Ovary (tissue), 9 donors: ENCODE data around the gene HSDL1. TPM values are rescaled to one million over a fixed set of nuclear protein-coding genes. Genes with fewer than 3 reads are reported as not detected.

ENCODE experiments used
- DNase-seq, 5 donors: peaks; one replicate each; pipeline ENCODE4 v3.0.0-alpha.2; 2019 to 2020
- H3K27ac ChIP-seq, 2 donors: fragments of 200-600 bp; one replicate each; pipeline versions ENCODE4 v1.5.1 to v1.8.0; 2019 to 2022
- H3K27me3 ChIP-seq: fragments of 200-600 bp; one replicate; pipeline ENCODE4 v1.8.0; 2022
- H3K36me3 ChIP-seq: fragments of 200-600 bp; sonication (generic); one replicate; pipeline ENCODE4 v1.5.1; 2019
- H3K4me1 ChIP-seq: one replicate; pipeline ENCODE4 v1.8.1; 2013; ENCODE audit warnings: mild to moderate bottlenecking, moderate library complexity; ENCODE audit not compliant: insufficient read depth
- H3K4me3 ChIP-seq: fragments of 200-600 bp; sonication (generic); one replicate; pipeline ENCODE4 v1.5.1; 2017
- H3K9me3 ChIP-seq, 2 donors: fragments of 200-600 bp in 1 of 2; sonication (generic) in 1 of 2; one replicate each; pipeline versions ENCODE4 v1.5.1 to v1.8.1; 2013 to 2019; ENCODE audit warnings: mild to moderate bottlenecking in 1 of 2, moderate library complexity in 1 of 2
- EP300 ChIP-seq: sonication (generic); formaldehyde crosslinking; IDR thresholded peaks from one replicate; pipeline ENCODE4 v1.6.1; 2017; ENCODE audit warnings: antibody characterized with exemption
- POLR2A ChIP-seq: fragments of 450-650 bp; IDR thresholded peaks from one replicate; pipeline ENCODE4 v1.6.1; 2017; ENCODE audit warnings: antibody characterized with exemption, mild to moderate bottlenecking, moderate library complexity
- WGBS, 3 donors: extraction: QIAGEN DNeasy Blood & Tissue Kit in 1 of 3; methylation state at CpG; one replicate each; pipeline versions ENCODE4 v1.1.5 to v1.1.7; 2013 to 2017; 5-methylcytosine and 5-hydroxymethylcytosine counted together
- intact Hi-C, 4 donors: fragments of 100-400 bp; cut with DNase I; formaldehyde crosslinking; loops; one replicate each; pipeline versions ENCODE4 v1.11.0 to v1.15.1; 2022 to 2023
- polyA plus RNA-seq, 2 donors: library from polyadenylated mRNA; stranded (reverse); fragments of 200-250 nt in 1 of 2; fragments of 350-450 nt in 1 of 2; fragmentation: Illumina TruSeq in 1 of 2; extraction: RNeasy Lipid Tissue Mini Kit (QIAGEN cat#74804) in 1 of 2; gene quantifications; one replicate each; pipeline ENCODE4 v1.2.3, GENCODE V29; 2013 to 2014
- total RNA-seq, 7 donors: library from RNA; depleted of rRNA in 2 of 7; stranded (reverse); fragments of >200 nt in 2 of 7; fragmentation: NEBNext Ultra II Directional in 3 of 7; extraction: Animal tissue kit (Norgen Biotek cat#: 25700) in 3 of 7; gene quantifications; one replicate each; pipeline versions ENCODE4 v1.1.0 to v1.2.4, GENCODE V29; 2016 to 2023
- TF ChIP-seq, protein P1 (sequence below), 3 donors: fragments of 450-650 bp in 2 of 3; fragments of 200-600 bp in 1 of 3; IDR thresholded peaks; one replicate each; pipeline versions ENCODE4 v1.5.1 to v1.8.0; 2016 to 2022; ENCODE audit warnings: antibody characterized with exemption in 3 of 3, mild to moderate bottlenecking in 1 of 3
- donor health status: DM: no; HTN: no; CAD: no; lungs with moderate emphysema.
- donor health status: DM: no; HTN: no; CAD: no.
- donor health status: Bipolar disorder and iron deficiency.
- donor health status: DM: yes; HTN: yes; CAD: no.
- donor health status: DM: no; HTN: no; CAD: no.
- donor health status: DM: yes; HTN: yes; CAD: no.

The HSDL1 gene
- total and polyA plus RNA-seq, 9 donors, result 17.5 to 34.1 (median 27.2) TPM

DNA sequence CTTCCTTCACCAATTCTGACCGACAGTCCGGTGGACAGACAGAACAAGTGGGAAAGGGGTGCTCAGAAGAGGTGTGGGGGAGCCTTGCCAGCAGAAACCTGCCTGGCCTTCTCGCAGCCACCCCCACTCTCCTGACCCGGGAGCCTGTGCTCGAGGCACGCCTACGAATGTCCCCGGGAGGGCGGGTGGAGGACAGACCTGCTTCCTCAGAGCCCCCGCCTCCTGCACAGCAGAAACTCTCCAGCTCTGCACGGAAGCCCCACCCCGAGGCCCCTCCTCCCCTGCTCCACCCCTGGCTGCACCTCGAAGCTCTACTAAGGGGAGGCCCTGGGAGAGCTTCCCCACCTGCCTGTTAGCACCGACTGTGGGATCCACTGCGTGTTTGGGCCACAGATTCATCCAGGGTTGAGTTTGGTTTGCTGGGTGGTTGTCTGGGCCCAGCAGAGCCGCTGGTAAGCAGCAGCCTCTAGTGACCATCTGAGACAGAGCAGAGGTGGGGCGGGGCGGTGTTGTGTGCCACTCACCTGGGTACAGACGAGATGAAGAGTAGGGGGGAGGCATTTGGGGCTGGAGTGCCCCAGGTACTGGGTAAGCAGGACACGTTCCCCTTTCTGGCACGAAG is 35.7 kb upstream of the HSDL1 start:
- DNase-seq, result no peak
- H3K27ac ChIP-seq, result no peak overlapping the region
- H3K4me1 ChIP-seq, result peaks cover 24% of the 10 kb centered on the region
- TF ChIP-seq EP300, result no peak
- TF ChIP-seq POLR2A, result no peak
- WGBS, 3 donors, result 78 to 84% (median 80%) methylated on average over 21 of the region's 21 CpGs
- H3K4me3 ChIP-seq, result no peak overlapping the region
- intact Hi-C loops, result loop anchor here in 3 of 4 donors (5.0 to 10.0 kb wide), 4 partner anchors 96 to 302 kb away; partner anchors contain the start of gene NECAB2 (in 1 of the 3)
- H3K9me3 ChIP-seq, result no peaks in the 10 kb centered on the region
- no peaks in the 10 kb centered on the region for H3K36me3 ChIP-seq
- H3K27me3 ChIP-seq, result no peaks in the 10 kb centered on the region

DNA sequence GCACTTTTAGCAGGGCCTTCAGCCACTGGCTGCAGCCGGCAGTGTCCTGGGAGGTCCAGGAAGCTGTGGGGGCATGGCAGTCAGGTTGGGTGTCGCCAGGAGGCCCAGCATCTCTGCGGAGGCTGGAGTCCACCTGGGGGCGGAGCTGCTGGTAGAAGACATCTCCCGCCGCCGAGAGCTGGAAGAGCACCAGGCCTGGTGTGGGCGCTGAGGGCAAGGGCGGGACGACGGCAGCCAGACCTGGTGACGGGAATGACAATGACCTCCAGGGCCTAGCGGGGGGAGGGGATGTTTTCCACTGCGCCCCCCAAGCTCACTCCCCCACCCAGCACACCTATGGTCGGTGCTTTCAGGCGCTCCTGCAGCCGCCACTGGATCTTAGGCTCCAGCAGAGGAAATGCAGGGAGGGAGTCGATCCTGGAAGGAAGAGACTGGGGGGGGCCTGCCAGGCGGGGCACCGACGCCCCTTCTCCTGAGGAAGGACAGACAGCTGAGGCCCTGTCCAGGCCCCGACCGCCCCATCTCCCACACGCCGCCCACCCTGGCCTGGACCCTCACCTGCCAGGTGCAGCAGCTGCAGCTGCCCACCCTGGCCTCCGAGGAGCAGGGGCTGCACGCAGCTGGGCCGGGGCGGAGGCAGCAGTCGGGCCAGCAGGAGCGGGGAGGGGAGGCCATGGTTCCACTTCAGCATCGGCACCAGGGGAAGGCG is 34.8 kb upstream of the HSDL1 start:
- intact Hi-C loops, result loop anchor here (5.0 to 10.0 kb wide), 5 partner anchors 47 to 303 kb away; partner anchors contain the start of gene NECAB2 (in 2 of the 4)
- no peaks in the 10 kb centered on the region for H3K36me3 ChIP-seq
- no peak overlapping the region for H3K27ac ChIP-seq
- 81 to 87% (median 83%) methylated on average over 32 to 33 of the region's 33 CpGs for WGBS, 3 donors
- TF ChIP-seq, protein P1, sequence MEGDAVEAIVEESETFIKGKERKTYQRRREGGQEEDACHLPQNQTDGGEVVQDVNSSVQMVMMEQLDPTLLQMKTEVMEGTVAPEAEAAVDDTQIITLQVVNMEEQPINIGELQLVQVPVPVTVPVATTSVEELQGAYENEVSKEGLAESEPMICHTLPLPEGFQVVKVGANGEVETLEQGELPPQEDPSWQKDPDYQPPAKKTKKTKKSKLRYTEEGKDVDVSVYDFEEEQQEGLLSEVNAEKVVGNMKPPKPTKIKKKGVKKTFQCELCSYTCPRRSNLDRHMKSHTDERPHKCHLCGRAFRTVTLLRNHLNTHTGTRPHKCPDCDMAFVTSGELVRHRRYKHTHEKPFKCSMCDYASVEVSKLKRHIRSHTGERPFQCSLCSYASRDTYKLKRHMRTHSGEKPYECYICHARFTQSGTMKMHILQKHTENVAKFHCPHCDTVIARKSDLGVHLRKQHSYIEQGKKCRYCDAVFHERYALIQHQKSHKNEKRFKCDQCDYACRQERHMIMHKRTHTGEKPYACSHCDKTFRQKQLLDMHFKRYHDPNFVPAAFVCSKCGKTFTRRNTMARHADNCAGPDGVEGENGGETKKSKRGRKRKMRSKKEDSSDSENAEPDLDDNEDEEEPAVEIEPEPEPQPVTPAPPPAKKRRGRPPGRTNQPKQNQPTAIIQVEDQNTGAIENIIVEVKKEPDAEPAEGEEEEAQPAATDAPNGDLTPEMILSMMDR (IDR thresholded peaks at IDR 0.05), result no peak
- no peak for TF ChIP-seq POLR2A
- no peak for TF ChIP-seq EP300
- H3K4me1 ChIP-seq, result peaks cover 23% of the 10 kb centered on the region
- no peak overlapping the region for H3K4me3 ChIP-seq
- H3K27me3 ChIP-seq, result no peaks in the 10 kb centered on the region
- H3K9me3 ChIP-seq, result no peaks in the 10 kb centered on the region
- DNase-seq, result no peak

DNA sequence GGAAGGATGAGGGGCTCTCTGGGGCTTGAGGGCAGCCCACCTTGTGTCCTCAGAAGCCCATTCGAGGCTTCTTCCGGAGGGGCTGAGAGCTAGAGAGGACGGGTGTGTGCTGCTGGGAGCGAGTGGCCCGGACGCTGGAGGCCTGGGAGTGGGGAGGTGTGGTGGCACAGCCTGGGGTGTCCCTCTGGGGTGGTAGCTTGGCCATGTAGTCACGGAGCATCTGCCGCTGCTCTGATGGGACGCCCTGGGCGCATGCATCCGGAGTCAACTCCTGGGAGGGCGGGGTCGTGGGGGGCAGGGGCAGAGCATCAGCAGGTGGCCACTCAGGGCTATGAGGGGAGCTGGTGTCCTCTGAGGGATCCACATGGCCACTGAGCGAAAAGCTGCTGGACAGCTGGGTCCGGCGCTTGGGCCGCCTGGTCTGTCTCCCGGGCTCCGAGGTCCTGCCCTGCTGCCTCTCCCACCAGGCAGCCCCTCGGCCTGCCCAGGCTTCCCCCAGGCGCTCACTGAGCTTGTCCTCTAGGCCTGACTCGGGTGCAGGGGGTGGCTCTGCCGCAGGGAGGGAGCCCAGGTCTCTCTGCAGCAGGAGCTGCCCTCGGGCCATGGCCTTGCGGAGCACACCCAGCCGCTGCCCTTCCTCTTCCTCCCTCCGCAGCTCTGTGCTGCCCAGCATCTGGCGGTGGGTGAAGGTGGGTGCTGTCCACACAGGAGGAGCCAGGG is 34.1 kb upstream of the HSDL1 start:
- Histone ChIP-seq H3K9me3 (no peaks in the 10 kb centered on the region), H3K36me3 (no peaks in the 10 kb centered on the region), H3K4me1 (peaks cover 21% of the 10 kb centered on the region), H3K27ac (peak overlapping the region in 1 of 2 donors; percentile 36), H3K27me3 (no peaks in the 10 kb centered on the region), H3K4me3 (no peak overlapping the region)
- intact Hi-C loops, result loop anchor here in 1 of 4 donors (5.0 to 10.0 kb wide), 3 partner anchors 47 to 214 kb away; partner anchors contain the start of gene NECAB2
- TF ChIP-seq, protein P1 (IDR thresholded peaks at IDR 0.05), result no peak
- TF ChIP-seq EP300, result no peak
- TF ChIP-seq POLR2A, result no peak
- 86 to 90% (median 88%) methylated on average over 25 to 28 of the region's 28 CpGs for WGBS, 3 donors
- DNase-seq, result no peak

DNA sequence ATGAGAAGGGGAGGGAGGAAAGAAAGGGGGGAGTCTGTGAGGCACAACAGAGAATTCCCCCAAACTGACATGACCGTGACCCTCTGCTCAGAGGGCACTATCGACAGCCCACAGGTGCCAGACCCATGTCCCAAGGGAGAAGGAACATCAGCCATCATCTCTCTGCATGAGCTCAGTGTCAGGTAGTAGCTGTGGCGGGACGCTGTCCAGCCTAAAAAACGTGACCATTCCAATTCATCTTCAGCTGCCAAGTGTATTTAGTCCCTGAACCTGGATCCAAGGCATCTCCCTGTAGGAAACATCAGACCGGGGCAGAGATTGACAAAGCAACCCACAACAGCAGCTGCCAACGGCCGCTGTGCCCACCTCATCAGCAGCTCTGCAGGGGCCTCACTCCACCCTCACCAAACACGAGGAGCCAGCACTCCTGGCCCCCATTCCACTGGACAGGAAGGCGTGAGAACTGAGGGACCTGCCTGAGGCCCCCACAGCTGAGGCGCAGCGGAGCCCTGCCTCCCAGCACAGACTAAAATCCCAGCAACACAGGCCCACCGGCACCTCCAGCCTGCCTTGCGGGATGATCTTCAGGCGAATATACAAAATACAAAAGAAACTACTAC is 33.3 kb upstream of the HSDL1 start:
- H3K4me1 ChIP-seq, result peaks cover 16% of the 10 kb centered on the region
- intact Hi-C loops, result loop anchor here in 1 of 4 donors (5.0 to 10.0 kb wide), 3 partner anchors 46 to 213 kb away; partner anchors contain the start of gene NECAB2
- H3K9me3 ChIP-seq, result no peaks in the 10 kb centered on the region
- DNase-seq, result peak in 2 of 5 donors; percentile 44 to 58
- 51 to 70% (median 61%) methylated on average over 15 of the region's 15 CpGs for WGBS, 3 donors
- H3K27ac ChIP-seq, result peak overlapping the region; percentile 36 to 44
- TF ChIP-seq EP300 (no peak), POLR2A (no peak)
- TF ChIP-seq, protein P1 (IDR thresholded peaks at IDR 0.05), result no peak
- no peaks in the 10 kb centered on the region for H3K36me3 ChIP-seq
- no peaks in the 10 kb centered on the region for H3K27me3 ChIP-seq
- no peak overlapping the region for H3K4me3 ChIP-seq
